Smooth muscle cell (in vitro differentiated cells): ENCODE data around the gene MPPED2. TPM values are rescaled to one million over a fixed set of nuclear protein-coding genes. Genes with fewer than 3 reads are reported as not detected.

Experiments
- DNase-seq: peaks from one replicate; lab custom pipeline; 2025; ENCODE audit not compliant: unreplicated experiment; lab: John Stamatoyannopoulos, UW
- H2AFZ ChIP-seq: fragments of 200-600 bp; sonication (generic); 2 replicates; pipeline ENCODE4 v1.6.0; 2016; ENCODE audit warnings: antibody characterized with exemption, low read depth, mild to moderate bottlenecking
- H3F3A ChIP-seq: fragments of 200-600 bp; sonication (generic); 2 replicates; pipeline ENCODE4 v1.6.0; 2017; ENCODE audit warnings: antibody characterized with exemption, low read depth
- H3K27ac ChIP-seq: fragments of 200-600 bp; sonication (generic); 2 replicates; pipeline ENCODE4 v1.5.1; 2016; ENCODE audit warnings: low read depth, mild to moderate bottlenecking
- H3K27me3 ChIP-seq: fragments of 200-600 bp; sonication (generic); 2 replicates; pipeline ENCODE4 v1.6.1; 2016; ENCODE audit warnings: low read depth, mild to moderate bottlenecking
- H3K36me3 ChIP-seq: fragments of 200-600 bp; sonication (generic); 2 replicates; pipeline ENCODE4 v1.5.1; 2016; ENCODE audit warnings: low read depth
- H3K4me1 ChIP-seq: fragments of 200-600 bp; sonication (generic); 2 replicates; pipeline ENCODE4 v1.5.1; 2016; ENCODE audit warnings: low read depth
- H3K4me2 ChIP-seq: fragments of 200-600 bp; sonication (generic); 2 replicates; pipeline ENCODE4 v1.6.0; 2016; ENCODE audit warnings: mild to moderate bottlenecking
- H3K4me3 ChIP-seq: fragments of 200-600 bp; sonication (generic); 2 replicates; pipeline ENCODE4 v1.5.1; 2016; ENCODE audit warnings: mild to moderate bottlenecking
- H3K79me2 ChIP-seq: fragments of 200-600 bp; sonication (generic); 2 replicates; pipeline ENCODE4 v1.6.0; 2016; ENCODE audit warnings: low read depth, mild to moderate bottlenecking
- H3K9ac ChIP-seq: fragments of 200-600 bp; sonication (generic); 2 replicates; pipeline ENCODE4 v1.6.0; 2016; ENCODE audit warnings: low read depth
- H3K9me3 ChIP-seq: fragments of 200-600 bp; sonication (generic); replicated peaks from 2 replicates; pipeline ENCODE4 v1.5.1; 2016; ENCODE audit warnings: low read depth
- H4K20me1 ChIP-seq: fragments of 200-600 bp; sonication (generic); 2 replicates; pipeline ENCODE4 v1.6.0; 2016; ENCODE audit warnings: low read depth
- CTCF ChIP-seq: fragments of 200-600 bp; sonication (generic); IDR thresholded peaks from 2 replicates; pipeline ENCODE4 v1.5.1; 2017; ENCODE audit warnings: borderline replicate concordance, mild to moderate bottlenecking, antibody characterized with exemption; ENCODE audit not compliant: insufficient read depth, poor library complexity, severe bottlenecking
- WGBS: methylation state at CpG from one replicate; pipeline ENCODE4 v1.1.7; 2016; ENCODE audit warnings: low lambda C conversion rate; 5-methylcytosine and 5-hydroxymethylcytosine counted together
- polyA plus RNA-seq: library from polyadenylated mRNA; unstranded; fragments of >200 nt; fragmentation: Nextera tagmentation; extraction: Ambion mirVana; gene quantifications from 2 replicates; pipeline ENCODE4 v1.2.1, GENCODE V29; 2016
- total RNA-seq: library from RNA; depleted of rRNA; stranded (reverse); fragments of >200 nt; gene quantifications from 2 replicates; pipeline ENCODE4 v1.2.3, GENCODE V29; 2014

The MPPED2 gene
- total and polyA plus RNA-seq, 2 experiments from 2014 or later = 0.82 to 1.4 TPM

- H3K4me3 ChIP-seq = no peak overlapping the region
- 57% methylated on average over 1 of the region's 1 CpG for WGBS
- H3K4me2 ChIP-seq = no peak overlapping the region
- H4K20me1 ChIP-seq = no peaks in the 10 kb centered on the region
- TF ChIP-seq CTCF = no peak
- H3K79me2 ChIP-seq = no peaks in the 10 kb centered on the region
- no peak overlapping the region for H3K27ac ChIP-seq
- H3F3A ChIP-seq = no peaks in the 10 kb centered on the region
- no peak overlapping the region for H3K9ac ChIP-seq
- no peaks in the 10 kb centered on the region for H3K27me3 ChIP-seq
- H3K36me3 ChIP-seq = no peaks in the 10 kb centered on the region
- H3K9me3 ChIP-seq = no peaks in the 10 kb centered on the region
- no peak for DNase-seq
- H3K4me1 ChIP-seq = peaks cover 6% of the 10 kb centered on the region
- no peak overlapping the region for H2AFZ ChIP-seq
Observed at GRCh38 chr11:30465623-30466022, 120.5 kb downstream of the MPPED2 start.

- 53% methylated on average over 2 of the region's 2 CpGs for WGBS
- no peaks in the 10 kb centered on the region for H3F3A ChIP-seq
- TF ChIP-seq CTCF = no peak
Observed at GRCh38 chr11:30465192-30465591, 121.0 kb downstream of the MPPED2 start.

GRCh38 chr11:30463266-30463665, 122.9 kb downstream of the MPPED2 start:
- H4K20me1 ChIP-seq = no peaks in the 10 kb centered on the region
- no peak for DNase-seq
- no peak overlapping the region for H3K4me2 ChIP-seq
- 83% methylated on average over 2 of the region's 2 CpGs for WGBS
- H3K36me3 ChIP-seq = no peaks in the 10 kb centered on the region
- H3K27me3 ChIP-seq = no peaks in the 10 kb centered on the region
- no peak for TF ChIP-seq CTCF
- H3K9me3 ChIP-seq = no peaks in the 10 kb centered on the region
- no peaks in the 10 kb centered on the region for H3K79me2 ChIP-seq
- H3K9ac ChIP-seq = no peak overlapping the region
- no peak overlapping the region for H3K27ac ChIP-seq
- peaks cover 6% of the 10 kb centered on the region for H3K4me1 ChIP-seq
- H3F3A ChIP-seq = no peaks in the 10 kb centered on the region
- H3K4me3 ChIP-seq = no peak overlapping the region
- H2AFZ ChIP-seq = no peak overlapping the region

More at GRCh38 chr11:30465192-30465591, 121.0 kb downstream of the MPPED2 start:
- Histone ChIP-seq H3K4me1 (peaks cover 6% of the 10 kb centered on the region), H3K9ac (no peak overlapping the region), H3K79me2 (no peaks in the 10 kb centered on the region), H3K27me3 (no peaks in the 10 kb centered on the region), H3K36me3 (no peaks in the 10 kb centered on the region), H3K9me3 (no peaks in the 10 kb centered on the region), H4K20me1 (no peaks in the 10 kb centered on the region), H3K27ac (no peak overlapping the region), H3K4me2 (no peak overlapping the region), H2AFZ (no peak overlapping the region), H3K4me3 (no peak overlapping the region)
- DNase-seq = no peak

- Histone ChIP-seq H3K4me1 (peaks cover 6% of the 10 kb centered on the region), H3K4me3 (no peak overlapping the region), H3K9ac (no peak overlapping the region), H3F3A (no peaks in the 10 kb centered on the region), H3K79me2 (no peaks in the 10 kb centered on the region), H3K4me2 (no peak overlapping the region), H3K9me3 (no peaks in the 10 kb centered on the region), H3K27ac (no peak overlapping the region), H2AFZ (no peak overlapping the region), H4K20me1 (no peaks in the 10 kb centered on the region), H3K36me3 (no peaks in the 10 kb centered on the region), H3K27me3 (no peaks in the 10 kb centered on the region)
- WGBS = 88% methylated on average over 3 of the region's 3 CpGs
- no peak for DNase-seq
- TF ChIP-seq CTCF = no peak
Observed at GRCh38 chr11:30462421-30462820, 123.7 kb downstream of the MPPED2 start.
